ENCODE measurements around the gene ATP2A1.
"Not testable (repeated sequence)": the region's sequence is repeated elsewhere in the genome, so short reads cannot be mapped to it uniquely, and the experiment has no call there.

ATP2A1 gene

GRCh38 chr16:28935346-28935745 lies 57.1 kb downstream of the ATP2A1 start:
- no peak for DNase-seq (ENCODE audit: low read depth in 3 of 3, low spot score in 1 of 3)

DNA sequence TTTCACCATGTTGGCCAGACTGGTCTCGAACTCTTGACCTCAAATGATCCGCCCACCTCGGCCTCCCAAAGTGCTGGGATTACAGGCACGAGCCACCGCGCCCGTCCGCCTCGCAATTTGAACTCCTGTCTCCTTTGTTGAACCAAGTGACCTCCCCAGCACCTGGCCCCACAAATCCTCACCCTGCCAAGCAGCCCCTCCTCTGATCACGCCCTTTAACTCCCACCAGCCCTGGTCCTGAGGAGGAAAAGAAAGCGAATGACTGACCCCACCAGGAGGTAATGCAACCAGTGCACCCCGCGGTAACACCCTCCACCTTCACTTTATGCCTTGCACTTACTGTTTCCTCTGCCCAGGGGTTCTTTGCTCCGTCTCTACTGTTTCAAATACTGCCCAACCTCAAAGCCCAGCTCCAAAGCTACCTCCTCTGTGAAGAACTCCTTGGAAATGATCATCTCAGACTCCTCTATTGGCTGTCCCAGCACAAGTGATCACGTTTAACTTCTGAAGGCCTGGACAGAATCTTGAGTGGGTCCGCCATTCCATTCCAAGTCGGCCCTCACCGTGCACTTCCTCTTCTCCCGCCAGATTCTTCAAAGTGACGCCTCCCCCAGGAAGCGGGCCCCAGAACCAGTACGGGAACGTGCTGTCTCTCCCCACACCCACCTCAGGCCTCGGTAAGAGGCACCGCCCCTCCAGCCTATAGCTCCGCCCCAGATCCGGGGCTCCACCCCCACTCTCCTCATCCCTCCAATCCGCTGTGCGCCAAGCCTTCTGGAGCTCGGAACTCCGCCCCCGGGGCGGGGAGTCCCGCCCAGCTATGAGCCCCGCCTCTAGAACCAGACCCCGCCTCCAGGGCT lies 57.9 kb downstream of the ATP2A1 start:
- peak; percentile 40 to 79 (median 69) for DNase-seq (ENCODE audit: low read depth in 3 of 3, low spot score in 1 of 3)

DNA sequence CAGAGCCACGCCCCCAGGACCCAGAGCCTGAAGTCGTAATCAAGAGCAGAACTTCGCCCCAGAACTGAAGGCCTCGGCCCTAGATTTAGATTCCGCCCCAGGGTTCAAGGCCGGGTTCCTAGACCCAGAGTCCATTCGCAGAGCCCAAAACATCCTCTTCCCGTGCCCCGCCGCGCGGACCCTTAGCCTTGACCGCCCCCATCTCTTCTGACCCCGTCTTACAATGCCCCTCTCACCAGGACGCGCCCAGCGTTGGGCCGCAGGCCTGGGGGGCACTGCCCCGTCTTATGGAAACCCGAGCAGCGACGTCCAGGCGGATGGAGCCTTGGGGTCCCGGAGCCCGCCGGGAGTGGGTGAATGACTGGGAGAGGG lies 58.5 kb downstream of the ATP2A1 start:
- no peak for DNase-seq (ENCODE audit: low read depth in 3 of 3, low spot score in 1 of 3)

GRCh38 chr16:28937222-28937876 lies 59.1 kb downstream of the ATP2A1 start:
- DNase-seq (ENCODE audit: low read depth in 3 of 3, low spot score in 1 of 3) = no peak

- no peak for DNase-seq (ENCODE audit: low read depth in 3 of 3, low spot score in 1 of 3)
These were observed 60.4 kb downstream of the ATP2A1 start for GRCh38 chr16:28938721-28939120.

GRCh38 chr16:28939825-28940224 lies 61.5 kb downstream of the ATP2A1 start:
- DNase-seq (ENCODE audit: low read depth in 3 of 3, low spot score in 1 of 3) = not testable (repeated sequence)

- no peak for DNase-seq (ENCODE audit: low read depth in 3 of 3, low spot score in 1 of 3)
These were observed 65.0 kb downstream of the ATP2A1 start for GRCh38 chr16:28943281-28943680.

- DNase-seq (ENCODE audit: low read depth in 3 of 3, low spot score in 1 of 3) = no peak
These were observed 68.4 kb downstream of the ATP2A1 start for GRCh38 chr16:28946681-28947080.

GRCh38 chr16:28950648-28951409 lies 72.5 kb downstream of the ATP2A1 start, which contains the start of gene NFATC2IP:
TSS of gene NFATC2IP (plus strand) at chr16:28950937. CDS start at chr16:28951012, 75 bp downstream.
- peak; percentile 99 for DNase-seq (ENCODE audit: low read depth in 3 of 3, low spot score in 1 of 3)

DNA sequence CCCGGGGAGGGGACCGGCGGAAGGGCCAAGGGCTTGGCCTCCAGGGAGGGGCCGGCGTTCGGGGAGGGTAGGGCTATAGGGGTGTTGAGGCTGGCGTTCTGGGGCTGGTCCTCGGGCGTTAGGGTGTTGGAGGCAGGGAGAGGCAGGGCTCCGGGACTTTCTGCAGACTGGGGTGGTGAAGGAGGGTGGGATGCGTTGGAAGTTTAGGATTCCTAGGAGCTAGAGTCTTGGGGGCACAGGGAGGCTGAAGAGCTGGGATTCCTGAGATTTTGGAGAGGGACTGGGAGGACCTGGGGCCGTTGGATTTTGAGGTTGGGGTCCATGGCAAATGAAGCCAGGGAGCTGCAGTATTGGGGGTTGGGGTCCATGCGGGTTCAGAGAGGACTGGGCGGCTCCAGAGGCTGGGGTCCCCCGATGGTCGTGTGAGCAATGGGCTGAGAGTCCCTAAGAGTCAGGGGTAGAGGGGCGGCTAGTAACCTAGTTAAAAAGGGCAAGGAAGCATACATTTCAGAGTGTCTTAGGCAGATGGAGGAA lies 73.2 kb downstream of the ATP2A1 start:
- no peak for DNase-seq (ENCODE audit: low read depth in 3 of 3, low spot score in 1 of 3)
